ENCODE measurements around the gene MYO1E.

MYO1E gene

DNA sequence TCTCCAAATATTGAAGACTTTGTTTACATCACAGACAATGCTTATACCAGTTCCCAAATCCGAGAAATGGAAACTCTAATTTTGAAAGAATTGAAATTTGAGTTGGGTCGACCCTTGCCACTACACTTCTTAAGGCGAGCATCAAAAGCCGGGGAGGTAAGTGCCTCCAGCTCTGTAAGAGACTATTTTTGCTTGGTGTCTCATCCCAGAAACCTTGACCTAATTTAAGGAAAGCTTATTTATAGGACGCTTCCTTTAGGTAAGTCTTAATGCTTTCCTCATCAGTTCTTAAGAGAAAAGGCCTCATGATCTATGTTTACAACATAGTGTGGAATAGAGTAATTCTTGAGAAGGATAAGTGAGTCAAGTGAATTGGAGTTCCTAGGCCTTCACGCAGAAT lies 255.9 kb downstream of the MYO1E start:
- no peak for DNase-seq

- DNase-seq = no peak
These were observed 256.5 kb downstream of the MYO1E start for GRCh38 chr15:59116141-59116540.

- DNase-seq = no peak
These were observed 257.6 kb downstream of the MYO1E start for GRCh38 chr15:59115047-59115446.

DNA sequence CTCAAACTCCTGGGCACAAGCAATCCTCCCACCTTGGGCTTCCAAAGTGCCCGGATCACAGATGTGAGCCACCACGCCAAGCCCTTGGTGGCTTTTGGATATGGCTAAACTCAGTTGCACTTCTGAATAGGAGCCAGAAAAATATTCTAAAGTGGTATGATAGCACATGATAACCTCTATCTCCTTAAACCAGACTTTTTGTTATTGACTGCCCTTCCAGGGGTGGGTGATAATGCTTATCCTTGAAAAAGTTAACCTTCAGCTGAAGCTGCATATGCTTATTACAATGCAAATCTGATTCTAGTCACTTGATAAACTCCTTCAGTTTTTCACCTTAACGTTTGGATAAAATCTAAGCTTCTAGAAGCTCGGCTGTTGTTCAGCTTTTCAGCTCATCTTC lies 261.4 kb downstream of the MYO1E start:
- DNase-seq = peak; percentile 88

- DNase-seq = no peak
These were observed 266.8 kb downstream of the MYO1E start for GRCh38 chr15:59105854-59106253.

DNA sequence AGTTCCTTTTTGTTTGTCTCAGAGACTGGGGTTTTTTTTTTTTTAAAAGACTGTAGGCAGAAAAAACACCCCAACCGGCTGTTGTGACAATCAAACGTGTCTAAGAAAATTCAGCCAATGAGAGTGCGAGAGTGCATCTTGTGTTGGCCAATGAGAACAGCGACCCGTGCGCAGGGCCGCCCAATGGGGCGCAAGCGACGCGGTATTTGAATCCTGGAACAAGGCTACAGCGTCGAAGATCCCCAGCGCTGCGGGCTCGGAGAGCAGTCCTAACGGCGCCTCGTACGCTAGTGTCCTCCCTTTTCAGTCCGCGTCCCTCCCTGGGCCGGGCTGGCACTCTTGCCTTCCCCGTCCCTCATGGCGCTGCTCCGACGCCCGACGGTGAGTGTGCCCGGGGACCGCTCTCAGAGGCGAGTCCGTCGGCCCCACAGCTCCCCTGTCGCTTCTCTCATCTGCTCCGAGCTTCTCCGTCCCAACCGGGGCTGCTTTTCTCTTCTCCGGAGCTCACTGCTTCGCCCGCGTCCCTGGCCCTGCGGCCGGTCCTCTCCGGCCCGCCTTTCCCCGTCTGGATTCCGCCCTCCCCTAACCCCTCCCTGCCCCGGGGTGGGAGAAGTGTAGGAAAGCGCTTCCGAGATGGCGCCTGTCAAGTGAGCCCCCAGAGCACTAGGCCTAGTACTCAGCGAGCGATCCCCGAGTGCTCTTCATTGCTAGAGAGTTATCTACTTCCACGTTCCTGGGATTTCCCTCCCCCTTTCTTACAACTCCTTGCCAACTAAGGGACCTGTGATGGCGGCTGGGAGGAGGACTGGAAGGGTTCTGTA lies 267.5 kb downstream of the MYO1E start, which contains the start of gene CCNB2:
TSS of gene CCNB2 (plus strand) at position 235 of the 821 bp plus-strand sequence. CDS start at position 358, 123 bp downstream.
- DNase-seq = peak; percentile 98

- DNase-seq = no peak
These were observed 268.1 kb downstream of the MYO1E start for GRCh38 chr15:59104602-59104911.

DNA sequence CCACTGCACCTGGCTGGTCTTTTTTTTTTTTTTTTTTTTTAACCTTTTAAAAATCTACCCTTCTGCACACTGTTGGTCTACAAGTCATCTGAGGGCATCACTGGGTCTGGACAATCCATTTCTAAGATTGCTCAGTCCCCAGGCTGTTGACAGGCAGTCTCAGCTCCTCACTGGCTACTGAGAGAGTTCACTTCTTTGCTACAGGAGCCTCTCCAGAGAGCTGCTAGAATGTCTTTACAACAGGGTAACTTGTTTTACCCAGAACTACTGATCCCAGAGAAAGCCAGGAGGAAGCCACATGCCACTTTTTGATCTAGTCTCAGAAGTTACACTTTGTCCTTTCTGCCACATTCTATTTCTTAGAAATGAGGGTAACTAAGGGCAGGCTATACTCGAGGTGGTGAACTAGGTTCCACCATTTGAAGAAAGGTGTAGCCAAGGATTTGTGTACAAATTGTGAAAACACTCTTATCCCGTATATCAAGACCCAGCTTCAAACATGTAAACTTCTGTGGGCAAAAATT lies 273.4 kb downstream of the MYO1E start:
- DNase-seq = no peak

DNA sequence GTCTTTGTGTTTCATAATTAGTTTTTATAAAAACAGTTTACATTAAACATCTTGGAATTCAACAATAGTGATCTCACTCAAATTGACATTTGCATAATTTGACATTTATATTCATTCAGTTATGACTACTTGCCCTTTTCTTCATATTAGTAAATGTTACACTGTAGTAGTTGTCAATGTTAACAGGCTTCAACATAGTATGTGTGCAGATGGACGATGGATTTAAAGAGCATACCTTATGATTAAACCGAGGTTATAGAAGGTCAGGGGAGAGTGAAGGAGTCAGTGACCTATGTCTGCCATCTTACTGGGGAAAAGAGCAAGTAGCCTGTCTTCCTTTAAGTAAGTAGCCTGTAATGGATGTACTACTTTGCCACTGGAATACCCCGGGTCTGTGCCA lies 276.2 kb downstream of the MYO1E start:
- no peak for DNase-seq

DNA sequence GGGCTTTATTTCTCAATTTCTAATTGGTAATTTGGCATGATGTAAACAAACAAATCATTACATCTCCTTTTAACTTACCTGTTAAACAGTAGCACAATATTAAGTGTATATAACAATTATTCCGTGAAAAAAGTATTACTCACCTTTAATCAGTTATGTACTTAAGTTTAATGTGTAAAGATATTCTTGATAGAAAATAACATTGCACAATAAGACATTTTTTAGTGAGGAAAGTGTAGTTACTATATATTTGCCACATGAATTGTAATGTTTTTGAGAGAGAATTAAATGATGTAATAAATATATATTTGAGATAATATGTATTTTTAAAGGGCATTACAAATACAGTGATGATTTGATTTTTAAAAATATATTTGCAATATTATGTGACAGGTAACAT lies 278.6 kb downstream of the MYO1E start:
- DNase-seq = no peak

- no peak for DNase-seq
These were observed 284.9 kb downstream of the MYO1E start for GRCh38 chr15:59087731-59088130.
